Activated T-helper 17 cell treated with anti-CD3 and anti-CD28 coated beads, Interleukin-2, amount 50 U/mL, for 72 hours (primary cell): ENCODE data around the gene PHF21A. TPM values are rescaled to one million over a fixed set of nuclear protein-coding genes. Genes with fewer than 3 reads are reported as not detected.

Experiments
- total RNA-seq, 2 donors: library from RNA; stranded (reverse); gene quantifications; one replicate each; pipeline ENCODE4 v1.2.3, GENCODE V29; 2022

PHF21A gene
- total RNA-seq, 2 donors from 2014 or later = 33.5 to 91.7 TPM

Other genes starting within 250 kb of the PHF21A start
- under 1 TPM; 0.65 to 0.93 TPM for gene MAPK8IP1, start 235.8 kb downstream of the PHF21A start, total RNA-seq
- gene FREY1, start 214.2 kb downstream of the PHF21A start, total RNA-seq = 1 to 10 TPM; 1.8 to 2.7 TPM
- gene PEX16, start 203.6 kb downstream of the PHF21A start, total RNA-seq = 10 to 100 TPM; 27.9 to 45.4 TPM
- gene LARGE2, start 198.8 kb downstream of the PHF21A start, total RNA-seq = 1 to 10 TPM in 1 of 2 donors, under 1 TPM in 1; 0.80 to 1.8 TPM
- gene CREB3L1, start 156.2 kb upstream of the PHF21A start, total RNA-seq = not detected
- 100 to 1,000 TPM in 1 of 2 donors, 10 to 100 TPM in 1; 78.9 to 100 TPM for gene DGKZ, start 226.0 kb upstream of the PHF21A start, total RNA-seq